Ishikawa (cell line): ENCODE data around the gene OR4D5.

Source experiments
- CEBPB ChIP-seq: IDR thresholded peaks from 2 replicates; pipeline ENCODE4 v1.6.1; 2012
- EP300 ChIP-seq: IDR thresholded peaks from 2 replicates; pipeline ENCODE4 v1.6.1; 2012; ENCODE audit warnings: borderline replicate concordance
- RAD21 ChIP-seq: IDR thresholded peaks from 2 replicates; pipeline ENCODE4 v1.6.1; 2012; ENCODE audit warnings: low read depth
- TCF12 ChIP-seq: IDR thresholded peaks from 2 replicates; pipeline ENCODE4 v1.6.1; 2012; ENCODE audit warnings: low read depth
- TF ChIP-seq, protein P1 (sequence below): IDR thresholded peaks from 2 replicates; pipeline ENCODE4 v1.6.1; 2012

DNA sequence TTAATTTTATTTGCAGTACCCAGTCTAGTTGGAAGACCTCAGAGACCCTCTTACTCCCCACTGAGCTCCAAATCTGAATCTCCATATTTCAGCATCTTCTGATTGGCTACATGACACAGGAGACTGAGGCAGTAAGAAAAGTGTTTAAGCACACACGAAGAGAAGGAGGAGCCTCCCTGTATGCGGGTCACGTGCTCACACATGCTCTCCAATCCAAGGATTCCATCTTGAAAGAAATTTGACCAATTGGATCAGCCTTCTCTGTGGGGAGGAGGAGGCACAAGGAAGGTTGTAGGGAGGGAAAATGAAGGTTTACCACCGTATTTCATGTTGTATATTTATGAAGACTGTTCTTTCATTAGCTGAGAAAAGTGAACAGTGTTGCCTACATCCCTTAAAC is 3.0 kb downstream of the OR4D5 start:
- no peak for TF ChIP-seq RAD21
- TF ChIP-seq EP300 = no peak
- TF ChIP-seq, protein P1, sequence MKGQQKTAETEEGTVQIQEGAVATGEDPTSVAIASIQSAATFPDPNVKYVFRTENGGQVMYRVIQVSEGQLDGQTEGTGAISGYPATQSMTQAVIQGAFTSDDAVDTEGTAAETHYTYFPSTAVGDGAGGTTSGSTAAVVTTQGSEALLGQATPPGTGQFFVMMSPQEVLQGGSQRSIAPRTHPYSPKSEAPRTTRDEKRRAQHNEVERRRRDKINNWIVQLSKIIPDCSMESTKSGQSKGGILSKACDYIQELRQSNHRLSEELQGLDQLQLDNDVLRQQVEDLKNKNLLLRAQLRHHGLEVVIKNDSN = no peak
- TF ChIP-seq TCF12 = no peak
- no peak for TF ChIP-seq CEBPB
